Measurements from ENCODE around the gene DPP8. TPM values are rescaled to one million over a fixed set of nuclear protein-coding genes. Genes with fewer than 3 reads are reported as not detected.
A peak's percentile ranks its signal among the peaks of the same experiment; 100 is the strongest.

The DPP8 gene
- total RNA-seq, 4 donors from 2014 or later, result 33.1 to 66.9 (median 47.9) TPM

- ATAC-seq, result no peak
- H3K4me1 ChIP-seq, result peaks cover 13 to 32% (median 17%) of the 10 kb centered on the region in 3 donors
- H3K27ac ChIP-seq, result no peak overlapping the region
- TF ChIP-seq POLR2AphosphoS5 (IDR thresholded peaks at IDR 0.05), result no peak
- no peak for TF ChIP-seq POLR2A (IDR thresholded peaks at IDR 0.05)
- no peaks in the 10 kb centered on the region for H3K27me3 ChIP-seq
- peaks cover 0 to 9% of the 10 kb centered on the region in 2 donors for H3K36me3 ChIP-seq
- 85 to 90% methylated on average over 4 of the region's 4 CpGs for WGBS, 2 donors (ENCODE audit: low coverage in 1 of 2)
- H3K4me3 ChIP-seq, result no peak overlapping the region
- no peaks in the 10 kb centered on the region for H3K9me3 ChIP-seq
Observed at GRCh38 chr15:65518633-65519285, 1.3 kb upstream of the DPP8 start.

GRCh38 chr15:65517866-65518207 lies 348 bp upstream of the DPP8 start:
- Histone ChIP-seq H3K4me1 (peaks cover 15 to 41% (median 17%) of the 10 kb centered on the region in 3 donors), H3K4me3 (peak overlapping the region in 1 of 2 donors; percentile 100), H3K27ac (peak overlapping the region in 3 of 4 donors; percentile 91 to 94 (median 92)), H3K36me3 (peaks cover 0 to 9% of the 10 kb centered on the region in 2 donors), H3K27me3 (no peaks in the 10 kb centered on the region), H3K9me3 (no peaks in the 10 kb centered on the region)
- 24 to 28% methylated on average over 8 of the region's 8 CpGs for WGBS, 2 donors (ENCODE audit: low coverage in 1 of 2)
- ATAC-seq, result no peak
- TF ChIP-seq EP300 (IDR thresholded peaks at IDR 0.05), result no peak
- peak in 1 of 4 experiments; percentile 3 for TF ChIP-seq CTCF (IDR thresholded peaks at IDR 0.05)

GRCh38 chr15:65512807-65513416 lies 4.6 kb downstream of the DPP8 start:
- Histone ChIP-seq H3K4me3 (peak overlapping the region in 1 of 2 donors; percentile 19), H3K27me3 (no peaks in the 10 kb centered on the region), H3K9me3 (no peaks in the 10 kb centered on the region), H3K36me3 (peaks cover 0 to 53% of the 10 kb centered on the region in 2 donors), H3K4me1 (peaks cover 21 to 65% (median 22%) of the 10 kb centered on the region in 3 donors), H3K27ac (peak overlapping the region; percentile 8 to 71 (median 50))
- no peak for ATAC-seq
- WGBS, 2 donors (ENCODE audit: low coverage in 1 of 2), result 29 to 42% methylated on average over 7 to 10 of the region's 10 CpGs
- TF ChIP-seq EP300 (IDR thresholded peaks at IDR 0.05), result no peak
- TF ChIP-seq POLR2AphosphoS5 (IDR thresholded peaks at IDR 0.05), result peak; percentile 10

- Histone ChIP-seq H3K4me3 (peak overlapping the region in 1 of 2 donors; percentile 19), H3K36me3 (peaks cover 0 to 60% of the 10 kb centered on the region in 2 donors), H3K9me3 (no peaks in the 10 kb centered on the region), H3K4me1 (peaks cover 21 to 65% (median 22%) of the 10 kb centered on the region in 3 donors), H3K27me3 (no peaks in the 10 kb centered on the region), H3K27ac (peak overlapping the region; percentile 39 to 71 (median 58))
- no peak for ATAC-seq
- TF ChIP-seq CTCF (IDR thresholded peaks at IDR 0.05), result no peak
- TF ChIP-seq EP300 (IDR thresholded peaks at IDR 0.05), result no peak
- TF ChIP-seq POLR2AphosphoS5 (IDR thresholded peaks at IDR 0.05), result no peak
- TF ChIP-seq POLR2A (IDR thresholded peaks at IDR 0.05), result no peak
- 61 to 93% methylated on average over 5 of the region's 5 CpGs for WGBS, 2 donors (ENCODE audit: low coverage in 1 of 2)
Observed at GRCh38 chr15:65512189-65512588, 5.3 kb downstream of the DPP8 start.

- TF ChIP-seq POLR2AphosphoS5 (IDR thresholded peaks at IDR 0.05) (no peak), POLR2A (IDR thresholded peaks at IDR 0.05) (no peak), CTCF (IDR thresholded peaks at IDR 0.05) (no peak), EP300 (IDR thresholded peaks at IDR 0.05) (no peak)
- no peak for ATAC-seq
- peaks cover 0 to 80% of the 10 kb centered on the region in 2 donors for H3K36me3 ChIP-seq
- H3K27ac ChIP-seq, result no peak overlapping the region
- 67 to 75% methylated on average over 1 to 2 of the region's 2 CpGs for WGBS, 2 donors (ENCODE audit: low coverage in 1 of 2)
- no peaks in the 10 kb centered on the region for H3K9me3 ChIP-seq
- peaks cover 5 to 39% (median 8%) of the 10 kb centered on the region in 3 donors for H3K4me1 ChIP-seq
- no peaks in the 10 kb centered on the region for H3K27me3 ChIP-seq
- no peak overlapping the region for H3K4me3 ChIP-seq
Observed at GRCh38 chr15:65509321-65509720, 8.2 kb downstream of the DPP8 start.

GRCh38 chr15:65494076-65494475 lies 23.4 kb downstream of the DPP8 start:
- H3K4me3 ChIP-seq, result no peak overlapping the region
- no peaks in the 10 kb centered on the region for H3K27me3 ChIP-seq
- no peaks in the 10 kb centered on the region for H3K9me3 ChIP-seq
- TF ChIP-seq EP300 (IDR thresholded peaks at IDR 0.05) (no peak), POLR2AphosphoS5 (IDR thresholded peaks at IDR 0.05) (no peak), POLR2A (IDR thresholded peaks at IDR 0.05) (no peak), CTCF (IDR thresholded peaks at IDR 0.05) (no peak)
- no peak for ATAC-seq
- 84 to 89% methylated on average over 4 of the region's 4 CpGs for WGBS, 2 donors (ENCODE audit: low coverage in 1 of 2)
- no peak overlapping the region for H3K27ac ChIP-seq
- H3K4me1 ChIP-seq, result no peaks in the 10 kb centered on the region
- H3K36me3 ChIP-seq, result peaks cover 6 to 90% of the 10 kb centered on the region in 2 donors
